ENCODE data around the gene ASAP2.

Gene ASAP2

DNA sequence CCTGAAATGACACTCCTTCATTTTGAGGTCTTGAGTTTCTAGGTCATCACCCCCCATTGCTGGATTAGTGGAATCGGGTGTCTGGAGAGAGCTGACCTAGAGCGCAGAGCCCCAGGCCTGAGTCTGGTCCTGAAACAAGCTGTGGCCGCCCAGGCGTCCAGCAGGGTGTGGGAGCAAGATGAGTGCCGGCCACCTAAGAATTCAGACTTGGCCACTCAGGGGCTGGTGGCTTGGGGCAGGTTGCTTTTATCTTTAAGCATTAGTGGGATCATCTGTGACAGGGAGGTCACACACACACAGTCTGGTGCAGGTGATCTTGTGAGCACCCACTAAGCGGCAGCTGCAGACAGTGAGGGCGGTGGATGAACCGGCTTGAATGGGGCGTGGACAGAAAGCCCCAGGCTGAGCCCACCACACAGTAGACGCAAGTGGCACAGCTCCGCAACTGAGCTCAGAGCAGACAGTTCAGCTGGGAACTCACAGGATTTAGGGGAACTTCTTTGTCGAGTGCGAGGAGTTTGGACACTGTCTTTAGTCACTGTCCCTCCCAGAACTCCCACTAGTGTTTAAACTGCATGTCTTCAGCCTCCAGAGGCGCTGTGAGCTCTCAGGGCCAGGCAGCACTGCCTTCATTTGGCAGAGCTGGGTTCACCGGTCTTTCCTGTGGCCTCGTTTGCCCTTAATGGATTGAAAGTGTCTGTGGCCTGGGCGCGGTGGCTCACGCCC, 195.2 kb downstream of the ASAP2 start:
- DNase-seq (ENCODE audit: low spot score in 2 of 2) = no peak
- peaks cover 12% of the 10 kb centered on the region for H3K4me1 Mint-ChIP-seq
- H3K27me3 Mint-ChIP-seq = peaks cover 9% of the 10 kb centered on the region
- H3K4me3 Mint-ChIP-seq = no peak overlapping the region
- no peaks in the 10 kb centered on the region for H3K9me3 Mint-ChIP-seq
- peaks cover 5% of the 10 kb centered on the region for H3K36me3 Mint-ChIP-seq
- no peak for ATAC-seq (ENCODE audit: low read depth)
- no peak overlapping the region for H3K27ac Mint-ChIP-seq

DNA sequence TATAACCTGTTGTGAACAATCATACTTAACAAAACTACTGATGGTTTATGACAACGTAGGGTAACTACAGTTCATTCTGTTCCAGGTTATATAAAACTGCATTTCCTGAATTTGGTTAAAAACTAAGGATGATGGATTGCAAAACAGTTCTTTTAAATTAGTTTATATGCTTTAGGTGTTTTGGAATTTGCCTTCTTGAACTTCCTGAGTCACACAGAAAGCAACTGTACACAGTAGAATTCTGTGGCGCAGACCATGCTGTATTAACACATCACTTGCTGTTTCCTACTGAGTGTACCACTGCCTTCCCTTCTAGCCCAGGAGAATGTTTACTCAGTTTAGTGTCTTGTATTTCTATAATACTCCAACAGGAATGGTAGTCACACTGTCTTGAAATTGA, 197.3 kb downstream of the ASAP2 start:
- H3K27me3 Mint-ChIP-seq = peaks cover 9% of the 10 kb centered on the region
- H3K36me3 Mint-ChIP-seq = peaks cover 11% of the 10 kb centered on the region
- ATAC-seq (ENCODE audit: low read depth) = no peak
- H3K4me1 Mint-ChIP-seq = peaks cover 12% of the 10 kb centered on the region
- no peak overlapping the region for H3K4me3 Mint-ChIP-seq
- no peak for DNase-seq (ENCODE audit: low spot score in 2 of 2)
- H3K9me3 Mint-ChIP-seq = no peaks in the 10 kb centered on the region
- no peak overlapping the region for H3K27ac Mint-ChIP-seq

DNA sequence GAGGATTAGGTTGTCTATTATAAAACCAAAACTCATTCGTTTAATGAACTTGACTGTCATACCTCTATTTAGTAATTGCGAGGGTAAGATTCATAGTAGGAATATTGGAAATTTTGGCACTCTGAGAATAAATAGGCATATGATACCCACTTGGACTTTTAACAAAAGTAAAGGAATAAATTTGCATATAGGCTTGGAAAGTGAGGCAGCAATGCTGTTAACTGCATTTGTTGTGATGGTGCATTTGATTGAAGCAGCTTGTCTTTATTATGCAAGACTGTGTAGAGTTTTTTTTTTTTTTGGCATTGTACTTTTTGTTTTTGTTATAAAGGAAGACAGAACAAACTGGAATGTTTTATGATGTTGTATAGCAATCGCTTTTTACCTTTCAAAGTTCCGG, 197.8 kb downstream of the ASAP2 start:
- Mint-ChIP-seq H3K4me1 (peaks cover 12% of the 10 kb centered on the region), H3K27me3 (peaks cover 7% of the 10 kb centered on the region), H3K4me3 (no peak overlapping the region), H3K36me3 (peaks cover 14% of the 10 kb centered on the region), H3K9me3 (no peaks in the 10 kb centered on the region), H3K27ac (no peak overlapping the region)
- DNase-seq (ENCODE audit: low spot score in 2 of 2) (no peak), ATAC-seq (ENCODE audit: low read depth) (no peak)

DNA sequence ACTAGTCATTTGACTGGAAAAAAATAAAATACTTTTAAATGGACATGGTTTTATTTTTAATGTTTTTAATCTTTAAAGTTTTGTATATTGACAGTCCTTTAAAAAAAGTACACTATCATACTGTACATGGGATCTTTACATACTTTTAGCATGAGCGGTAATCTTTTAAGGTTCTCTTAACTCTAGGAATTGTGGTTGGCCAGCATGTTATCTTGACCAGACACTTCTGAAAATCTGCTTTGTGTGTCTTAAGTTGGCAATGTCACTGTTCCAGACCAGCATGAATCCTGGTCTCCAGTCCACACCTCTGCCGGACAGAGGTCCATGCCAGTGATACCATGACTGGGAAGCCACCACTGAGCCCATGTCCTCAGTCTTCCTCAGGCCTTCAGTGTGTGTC, 199.0 kb downstream of the ASAP2 start:
- peaks cover 8% of the 10 kb centered on the region for H3K4me1 Mint-ChIP-seq
- H3K4me3 Mint-ChIP-seq = no peak overlapping the region
- ATAC-seq (ENCODE audit: low read depth) (no peak), DNase-seq (ENCODE audit: low spot score in 2 of 2) (no peak)
- peaks cover 17% of the 10 kb centered on the region for H3K36me3 Mint-ChIP-seq
- H3K27me3 Mint-ChIP-seq = peaks cover 4% of the 10 kb centered on the region
- no peaks in the 10 kb centered on the region for H3K9me3 Mint-ChIP-seq
- no peak overlapping the region for H3K27ac Mint-ChIP-seq

DNA sequence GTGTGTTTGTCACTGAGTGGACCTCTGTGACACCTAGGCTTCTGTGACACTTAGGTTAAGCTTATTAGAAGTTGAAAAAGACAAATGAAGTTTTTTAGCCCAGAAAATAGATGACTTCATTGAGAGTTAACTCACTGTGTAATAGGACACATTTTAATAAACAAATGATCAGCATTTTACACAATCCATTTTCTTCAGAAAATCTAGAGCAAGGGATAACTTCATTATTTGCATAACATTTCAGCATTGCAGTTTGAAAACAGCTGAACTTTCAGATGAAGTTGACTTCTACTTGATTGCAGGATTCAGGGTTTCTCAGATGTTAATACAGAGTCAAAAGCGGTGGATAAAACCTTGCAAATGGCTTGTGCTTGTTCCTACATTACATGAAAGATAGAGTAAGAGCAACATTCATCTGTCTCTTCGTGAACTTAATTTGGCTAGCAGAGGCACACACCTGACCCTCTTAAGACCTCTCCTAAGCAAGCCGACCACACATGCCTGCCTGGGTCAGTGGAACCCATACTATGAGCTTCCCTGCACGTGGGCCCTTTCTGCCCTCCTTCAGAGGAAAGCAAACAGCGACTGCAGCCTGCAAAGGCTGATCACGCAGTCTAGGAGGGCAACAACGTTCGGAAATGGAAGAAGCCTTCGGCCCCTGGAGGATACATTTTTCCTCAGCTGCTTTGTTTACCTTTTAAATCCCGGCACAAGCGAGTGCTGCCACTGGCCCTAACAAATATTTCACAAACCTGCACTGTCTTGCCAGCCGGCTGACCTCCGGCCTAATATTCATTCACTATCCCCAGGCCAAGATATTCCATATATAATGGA, 200.1 kb downstream of the ASAP2 start:
- peaks cover 20% of the 10 kb centered on the region for H3K36me3 Mint-ChIP-seq
- H3K27me3 Mint-ChIP-seq = no peaks in the 10 kb centered on the region
- no peak overlapping the region for H3K4me3 Mint-ChIP-seq
- ATAC-seq (ENCODE audit: low read depth) (no peak), DNase-seq (ENCODE audit: low spot score in 2 of 2) (no peak)
- no peak overlapping the region for H3K27ac Mint-ChIP-seq
- peaks cover 2% of the 10 kb centered on the region for H3K4me1 Mint-ChIP-seq
- no peaks in the 10 kb centered on the region for H3K9me3 Mint-ChIP-seq

DNA sequence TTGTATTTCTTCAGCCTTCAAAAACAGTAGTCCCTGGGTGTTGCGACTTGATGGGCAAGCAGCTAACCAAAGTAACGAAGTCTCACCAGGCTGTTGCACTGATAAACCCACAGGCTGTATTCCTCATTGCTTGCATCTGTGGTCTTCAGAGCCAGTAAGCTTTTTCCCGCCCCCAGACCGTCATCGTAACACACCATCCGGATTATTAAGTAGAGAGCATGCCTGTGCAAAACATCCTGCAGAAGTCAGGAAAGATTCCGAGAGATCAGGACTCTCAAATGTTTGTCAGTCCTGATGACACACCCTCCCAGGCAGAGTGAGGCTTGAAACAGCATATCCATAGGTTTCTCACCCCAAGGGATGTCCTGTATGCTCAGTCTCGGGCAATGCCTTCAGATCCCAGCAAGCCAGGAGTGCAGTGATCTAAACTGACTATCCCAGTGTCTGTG, 200.8 kb downstream of the ASAP2 start:
- DNase-seq (ENCODE audit: low spot score in 2 of 2) (no peak), ATAC-seq (ENCODE audit: low read depth) (no peak)
- peaks cover 2% of the 10 kb centered on the region for H3K4me1 Mint-ChIP-seq
- no peaks in the 10 kb centered on the region for H3K9me3 Mint-ChIP-seq
- no peak overlapping the region for H3K27ac Mint-ChIP-seq
- no peak overlapping the region for H3K4me3 Mint-ChIP-seq
- peaks cover 26% of the 10 kb centered on the region for H3K36me3 Mint-ChIP-seq
- H3K27me3 Mint-ChIP-seq = no peaks in the 10 kb centered on the region

DNA sequence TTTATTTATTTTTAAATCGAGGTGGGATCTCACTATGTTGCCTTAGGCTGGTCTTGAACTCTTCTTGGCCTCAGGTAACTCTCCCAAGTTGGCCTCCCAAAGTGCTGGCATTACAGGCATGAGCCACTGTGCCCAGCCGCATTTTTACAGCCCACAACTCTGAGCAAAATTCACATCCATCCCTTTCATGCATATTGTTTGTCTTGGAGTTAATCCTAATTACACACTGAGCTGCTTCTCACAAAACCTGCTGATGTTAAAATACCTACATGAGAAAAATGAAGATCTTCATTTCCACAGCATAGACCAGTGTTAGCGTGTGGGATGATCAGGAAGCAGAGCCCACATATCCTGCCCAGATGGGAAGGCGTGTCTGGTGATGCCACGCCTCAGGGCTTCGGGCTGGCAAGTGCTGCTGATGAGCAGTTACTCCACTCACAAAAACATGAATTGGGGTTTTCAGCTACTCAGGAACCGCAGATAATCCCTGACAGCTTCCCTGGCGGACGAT, 202.1 kb downstream of the ASAP2 start:
- DNase-seq (ENCODE audit: low spot score in 2 of 2) = no peak
- no peaks in the 10 kb centered on the region for H3K9me3 Mint-ChIP-seq
- H3K27me3 Mint-ChIP-seq = no peaks in the 10 kb centered on the region
- H3K4me3 Mint-ChIP-seq = no peak overlapping the region
- no peak for ATAC-seq (ENCODE audit: low read depth)
- H3K27ac Mint-ChIP-seq = no peak overlapping the region
- H3K36me3 Mint-ChIP-seq = peaks cover 26% of the 10 kb centered on the region
- H3K4me1 Mint-ChIP-seq = no peaks in the 10 kb centered on the region

DNA sequence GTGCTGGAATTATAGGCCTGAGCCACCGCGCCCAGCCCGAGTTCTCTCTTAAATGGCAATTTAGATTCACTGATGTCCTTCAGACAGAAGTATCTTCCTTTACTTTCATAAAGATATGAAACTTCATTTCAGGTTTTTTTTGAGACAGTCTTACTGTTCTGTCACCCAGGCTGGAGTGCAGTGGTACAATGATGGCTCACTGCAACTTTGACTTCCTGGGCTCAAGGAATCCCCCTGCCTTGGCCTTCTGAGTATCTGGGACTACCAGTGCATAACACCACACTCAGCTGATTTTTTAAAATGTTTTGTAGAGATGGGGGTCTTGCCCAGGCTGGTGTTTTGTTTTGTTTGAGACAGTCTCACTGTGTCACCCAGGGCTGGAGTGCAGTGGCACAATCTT, 203.5 kb downstream of the ASAP2 start:
- Mint-ChIP-seq H3K4me1 (no peaks in the 10 kb centered on the region), H3K27ac (peak overlapping the region; percentile 63), H3K27me3 (no peaks in the 10 kb centered on the region), H3K9me3 (no peaks in the 10 kb centered on the region), H3K4me3 (peak overlapping the region; percentile 39), H3K36me3 (peaks cover 26% of the 10 kb centered on the region)
- DNase-seq (ENCODE audit: low spot score in 2 of 2) (peak in 1 of 2 donors; percentile 15), ATAC-seq (ENCODE audit: low read depth) (peak; percentile 99)

DNA sequence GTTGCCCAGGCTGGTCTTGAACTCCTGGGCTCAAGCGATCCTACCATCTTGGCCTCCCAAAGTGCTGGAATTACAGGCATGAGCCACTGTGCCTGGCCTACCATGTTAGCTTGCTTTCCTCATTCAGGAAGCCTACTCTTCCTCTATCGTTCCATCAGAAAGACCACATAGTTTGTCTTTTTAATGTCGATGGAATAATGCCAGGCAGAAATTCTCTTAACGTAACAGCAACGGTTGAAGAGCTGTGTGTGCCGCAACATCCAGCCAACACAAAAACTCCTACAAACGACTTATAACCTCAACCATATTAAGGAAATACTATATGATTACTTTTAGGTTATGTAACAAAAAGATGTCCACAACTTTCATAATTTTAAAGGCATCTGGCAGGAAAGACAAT, 206.2 kb downstream of the ASAP2 start:
- H3K27ac Mint-ChIP-seq = peak overlapping the region; percentile 31
- no peak for DNase-seq (ENCODE audit: low spot score in 2 of 2)
- peaks cover 26% of the 10 kb centered on the region for H3K36me3 Mint-ChIP-seq
- no peaks in the 10 kb centered on the region for H3K9me3 Mint-ChIP-seq
- H3K27me3 Mint-ChIP-seq = no peaks in the 10 kb centered on the region
- peaks cover 5% of the 10 kb centered on the region for H3K4me1 Mint-ChIP-seq
- no peak overlapping the region for H3K4me3 Mint-ChIP-seq
- no peak for ATAC-seq (ENCODE audit: low read depth)

DNA sequence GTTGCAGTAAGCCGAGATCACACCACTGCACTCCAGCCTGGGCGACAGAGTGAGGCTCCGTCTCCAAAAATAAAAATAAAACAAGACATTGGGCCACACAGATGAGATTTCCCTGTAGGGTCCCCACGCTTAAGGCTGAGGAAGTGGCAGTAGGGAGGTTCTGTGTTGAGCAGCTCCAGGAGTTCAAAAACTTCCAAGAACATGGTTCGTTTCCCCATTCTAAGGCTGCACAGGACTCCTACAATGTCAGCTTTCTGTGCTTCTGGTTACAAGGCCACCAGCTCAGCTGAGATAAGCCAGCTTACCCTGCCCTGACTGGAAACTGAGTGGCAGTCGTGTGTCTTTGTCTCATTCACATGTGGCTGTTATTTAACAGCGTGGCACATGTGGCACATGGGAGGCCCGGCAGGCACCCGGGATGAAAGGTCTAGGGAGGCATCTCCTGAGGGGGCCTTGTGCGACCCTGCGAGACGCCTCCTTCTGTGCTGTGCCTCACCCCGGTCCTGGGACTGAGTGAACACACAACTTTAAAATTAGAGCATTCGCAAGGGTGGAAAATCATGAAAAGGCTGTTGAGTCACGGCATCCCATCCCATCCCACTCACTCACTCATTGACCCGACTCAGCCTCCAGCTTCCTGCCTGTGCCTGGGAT, 209.0 kb downstream of the ASAP2 start:
- no peak overlapping the region for H3K4me3 Mint-ChIP-seq
- no peaks in the 10 kb centered on the region for H3K27me3 Mint-ChIP-seq
- DNase-seq (ENCODE audit: low spot score in 2 of 2) (no peak), ATAC-seq (ENCODE audit: low read depth) (no peak)
- H3K9me3 Mint-ChIP-seq = no peaks in the 10 kb centered on the region
- no peak overlapping the region for H3K27ac Mint-ChIP-seq
- peaks cover 25% of the 10 kb centered on the region for H3K36me3 Mint-ChIP-seq
- peaks cover 12% of the 10 kb centered on the region for H3K4me1 Mint-ChIP-seq

DNA sequence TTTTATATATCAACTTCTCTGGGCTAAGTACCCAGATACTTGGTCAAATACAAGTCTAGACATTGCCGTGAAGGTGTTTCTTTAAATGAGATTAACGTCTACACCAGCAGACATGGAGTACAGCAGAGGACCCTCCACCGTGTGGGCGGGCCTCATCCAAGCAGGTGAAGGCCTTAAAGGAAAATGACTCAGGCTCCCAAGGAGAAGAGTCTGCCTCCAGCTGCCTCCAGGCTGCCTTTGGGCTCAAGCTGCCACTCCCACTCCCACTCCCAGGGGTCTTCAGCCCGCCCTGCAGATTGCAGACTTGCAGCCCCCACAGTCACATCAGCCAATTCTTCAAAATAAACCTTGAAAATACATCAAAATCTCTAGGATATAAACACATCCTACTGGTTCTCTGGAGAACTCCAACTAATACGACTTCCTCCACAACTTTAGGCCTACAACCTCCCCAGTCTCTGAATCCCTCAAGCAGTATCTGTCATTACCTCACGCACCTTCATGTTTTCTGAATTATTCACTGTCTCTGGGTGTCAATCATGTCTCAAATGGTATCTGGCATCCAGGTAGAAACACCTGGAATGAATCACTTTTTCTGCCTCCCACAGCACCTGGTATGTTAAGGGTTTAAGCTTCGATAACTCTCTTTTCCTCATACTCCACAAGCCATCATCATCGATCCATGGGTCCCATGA, 209.8 kb downstream of the ASAP2 start:
- peaks cover 22% of the 10 kb centered on the region for H3K36me3 Mint-ChIP-seq
- H3K27ac Mint-ChIP-seq = no peak overlapping the region
- peaks cover 14% of the 10 kb centered on the region for H3K4me1 Mint-ChIP-seq
- H3K4me3 Mint-ChIP-seq = no peak overlapping the region
- ATAC-seq (ENCODE audit: low read depth) (no peak), DNase-seq (ENCODE audit: low spot score in 2 of 2) (no peak)
- no peaks in the 10 kb centered on the region for H3K27me3 Mint-ChIP-seq
- no peaks in the 10 kb centered on the region for H3K9me3 Mint-ChIP-seq

DNA sequence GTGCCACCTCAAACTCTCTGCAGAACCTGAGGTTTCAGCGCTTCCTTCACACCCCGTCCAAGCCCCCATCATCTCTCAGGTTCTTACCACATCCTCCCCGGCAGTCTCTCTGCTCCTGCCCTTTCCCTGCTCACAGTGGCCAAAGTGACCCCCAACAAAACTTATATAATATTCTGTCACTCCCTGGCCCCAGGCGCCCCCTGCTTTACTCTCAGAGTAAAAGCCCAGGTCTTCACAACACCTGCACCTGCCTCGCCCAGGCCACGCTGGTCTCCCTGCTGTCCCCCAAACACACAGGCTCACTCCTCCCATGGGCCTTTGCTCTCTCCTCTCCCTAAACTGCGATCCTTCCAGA, 210.3 kb downstream of the ASAP2 start:
- ATAC-seq (ENCODE audit: low read depth) = no peak
- peaks cover 21% of the 10 kb centered on the region for H3K36me3 Mint-ChIP-seq

DNA sequence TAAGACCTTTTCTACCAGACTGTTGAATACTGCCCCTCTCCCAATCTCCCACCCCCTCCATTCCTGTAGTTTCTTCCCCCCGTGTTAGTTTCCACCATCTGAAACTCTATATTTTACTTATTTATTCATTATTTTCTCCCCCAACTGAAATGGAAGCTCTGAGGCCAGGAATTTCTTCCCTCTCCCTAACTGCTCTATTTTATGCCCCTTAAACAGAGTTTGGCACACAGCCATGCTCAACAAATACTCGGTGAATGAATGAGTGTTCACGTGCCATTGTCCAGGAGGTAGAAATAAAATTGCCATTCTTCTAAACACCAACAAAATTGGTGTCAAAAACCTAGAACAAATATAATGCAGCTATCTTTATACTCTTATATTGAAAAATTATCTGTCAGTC, 211.1 kb downstream of the ASAP2 start:
- Mint-ChIP-seq H3K9me3 (no peaks in the 10 kb centered on the region), H3K4me3 (no peak overlapping the region), H3K4me1 (peaks cover 24% of the 10 kb centered on the region), H3K27me3 (no peaks in the 10 kb centered on the region), H3K36me3 (peaks cover 15% of the 10 kb centered on the region), H3K27ac (no peak overlapping the region)
- DNase-seq (ENCODE audit: low spot score in 2 of 2) = no peak
- ATAC-seq (ENCODE audit: low read depth) = no peak

More for the DNA sequence above, 210.3 kb downstream of the ASAP2 start:
- DNase-seq (ENCODE audit: low spot score in 2 of 2) = no peak
- Mint-ChIP-seq H3K4me1 (peaks cover 18% of the 10 kb centered on the region), H3K27me3 (no peaks in the 10 kb centered on the region), H3K4me3 (no peak overlapping the region), H3K27ac (no peak overlapping the region), H3K9me3 (no peaks in the 10 kb centered on the region)

DNA sequence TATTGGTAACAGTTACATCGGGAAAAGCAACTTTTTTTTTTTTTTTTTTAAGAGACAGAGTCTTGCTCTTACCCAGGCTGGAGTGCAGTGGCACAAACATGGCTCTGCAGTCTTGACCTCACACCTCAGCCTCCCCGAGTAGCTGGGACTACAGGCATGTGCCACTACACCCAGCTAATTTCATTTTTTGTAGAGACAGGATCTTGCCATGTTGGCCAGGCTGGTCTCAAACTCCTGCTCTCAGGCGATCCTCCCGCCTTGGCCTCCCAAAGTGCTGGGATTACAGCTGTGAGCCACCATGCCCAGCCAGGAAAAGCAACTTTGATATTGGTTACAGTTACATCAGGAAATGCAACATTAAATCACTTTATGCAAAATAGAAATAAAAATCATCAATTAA, 212.1 kb downstream of the ASAP2 start:
- Mint-ChIP-seq H3K27ac (no peak overlapping the region), H3K36me3 (peaks cover 14% of the 10 kb centered on the region), H3K9me3 (no peaks in the 10 kb centered on the region)

More for the DNA sequence above, 212.1 kb downstream of the ASAP2 start:
- H3K27me3 Mint-ChIP-seq = no peaks in the 10 kb centered on the region
- no peak overlapping the region for H3K4me3 Mint-ChIP-seq
- no peak for DNase-seq (ENCODE audit: low spot score in 2 of 2)
- H3K4me1 Mint-ChIP-seq = peaks cover 24% of the 10 kb centered on the region
- ATAC-seq (ENCODE audit: low read depth) = no peak
